HG03571 (cell line): ENCODE data around the gene KCNC1.

Source experiments
- ATAC-seq: cut with Tn5 transposase; IDR thresholded peaks from one replicate; pipeline ENCODE4 v1.9.1; 2021; ENCODE audit not compliant: unreplicated experiment

KCNC1 gene

DNA sequence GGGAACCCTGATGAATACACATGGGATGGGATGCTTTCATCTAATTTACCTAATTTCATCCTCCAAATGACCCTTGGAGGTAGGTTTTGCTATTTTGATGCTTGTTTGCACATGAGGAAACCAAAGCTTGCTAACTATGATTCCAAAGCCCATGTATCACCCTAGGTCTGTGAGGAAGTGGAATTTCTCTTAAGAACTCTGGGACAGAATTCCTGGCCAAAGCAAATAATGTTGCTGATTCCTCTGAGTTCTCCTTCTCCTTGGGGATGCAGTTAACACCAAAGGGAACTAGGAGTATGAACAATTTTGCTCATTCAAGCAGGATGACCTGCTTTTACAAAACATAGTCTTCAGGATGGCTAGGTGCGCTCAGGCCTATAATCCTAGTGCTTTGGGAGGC, 80.0 kb downstream of the KCNC1 start:
- ATAC-seq: no peak

DNA sequence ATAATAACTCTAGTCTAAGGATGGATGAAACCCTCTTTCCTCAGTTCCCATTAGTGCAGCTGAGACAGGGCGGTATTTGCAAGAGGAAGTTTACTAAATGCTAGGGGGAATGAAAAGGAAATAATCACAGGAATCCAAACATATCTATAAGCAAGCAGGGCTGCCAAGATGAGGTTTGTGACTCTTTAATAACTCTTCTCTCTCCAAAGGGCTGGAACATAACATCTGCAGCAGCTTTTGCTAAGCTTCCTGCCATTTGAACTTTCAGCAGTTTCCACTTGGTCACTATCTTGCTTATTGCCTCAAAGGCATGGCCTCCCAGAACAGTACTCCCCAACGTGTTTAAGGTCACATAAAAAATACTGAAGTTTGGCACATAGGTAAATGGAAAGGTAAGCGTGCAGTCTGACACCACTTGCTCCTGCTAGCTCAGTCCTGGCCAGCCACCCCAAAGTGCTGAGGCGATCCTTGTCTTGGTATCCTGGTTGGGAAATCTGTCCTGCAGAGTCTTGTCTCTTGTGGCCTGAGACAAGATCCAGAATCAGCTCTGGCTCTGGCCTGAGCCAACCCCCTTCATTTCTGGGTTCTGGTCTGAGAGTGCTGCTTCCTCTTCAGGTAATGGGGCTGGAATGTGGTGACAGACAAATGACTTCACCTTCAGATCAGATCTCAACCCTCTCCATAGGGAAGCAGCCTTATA, 81.8 kb downstream of the KCNC1 start:
- no peak for ATAC-seq

DNA sequence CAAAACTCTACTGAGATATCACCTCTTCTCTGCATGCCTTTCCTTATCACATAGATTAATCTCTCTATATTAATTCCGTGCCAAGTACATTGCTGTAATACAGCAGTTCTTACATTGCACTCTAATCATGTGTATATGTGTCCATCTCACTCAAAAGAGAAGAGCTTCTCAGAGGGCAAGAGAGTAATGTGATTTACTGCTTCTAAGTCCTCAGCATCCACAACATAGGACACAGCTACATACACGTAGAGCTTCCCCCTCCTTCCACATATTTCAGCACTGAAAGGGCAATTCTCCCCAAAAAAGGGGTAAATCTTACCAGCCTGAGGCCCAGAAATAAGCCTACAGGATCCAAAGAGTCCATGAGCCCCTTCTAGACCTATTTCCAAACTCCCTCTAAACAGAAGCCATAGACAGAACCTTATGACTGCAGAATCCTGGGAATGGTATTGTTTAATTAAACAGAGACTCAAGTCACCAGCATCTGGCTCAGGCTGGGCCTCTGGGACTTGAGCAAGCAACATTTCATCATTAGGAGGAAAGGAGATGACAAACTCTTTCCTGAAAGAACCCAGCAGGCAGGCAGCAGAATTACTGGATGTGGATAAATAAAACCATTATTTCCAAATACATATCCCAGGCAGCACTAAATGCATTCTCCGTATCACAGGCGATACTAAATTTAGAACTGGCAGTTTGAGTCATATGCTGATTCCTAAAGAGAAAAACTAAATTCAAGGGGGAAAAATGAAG, 87.2 kb downstream of the KCNC1 start:
- no peak for ATAC-seq

DNA sequence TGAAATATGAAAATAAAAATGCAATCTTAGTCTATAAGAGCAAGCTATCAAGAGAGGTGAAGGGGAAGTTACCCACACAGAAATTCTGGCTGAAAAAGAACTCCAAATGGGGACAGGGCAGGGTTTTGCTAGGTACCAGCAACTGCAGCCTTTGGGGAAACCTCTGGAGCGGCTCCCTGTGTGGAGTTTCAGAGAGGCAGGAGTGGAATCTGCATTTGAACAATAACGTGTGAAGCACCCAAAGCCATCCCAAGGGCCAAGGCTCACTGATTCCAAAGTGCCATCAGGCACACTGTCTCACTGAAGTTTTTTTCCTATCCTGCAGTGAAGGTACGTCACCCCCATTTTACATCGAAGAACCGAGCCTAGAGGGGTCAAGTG, 87.8 kb downstream of the KCNC1 start:
- ATAC-seq: no peak

DNA sequence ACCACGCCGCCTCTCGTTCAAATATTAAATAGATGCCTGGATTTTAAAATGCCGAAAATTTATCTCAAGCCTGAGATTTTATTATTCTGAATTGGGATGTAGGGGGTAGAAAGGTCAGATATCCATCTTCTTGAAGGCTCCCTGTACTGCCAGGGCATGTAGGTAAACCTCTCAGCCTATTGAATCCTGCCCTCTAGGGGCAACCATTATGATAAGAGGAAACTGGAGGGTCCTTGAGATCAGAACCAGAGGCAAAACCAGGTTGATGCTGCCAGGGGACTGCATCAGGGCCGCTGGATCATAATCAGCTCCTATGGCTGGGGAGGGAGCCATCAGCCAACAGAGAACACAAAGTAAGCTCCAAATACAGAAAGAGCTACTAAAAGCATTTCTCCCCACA, 92.4 kb downstream of the KCNC1 start:
- ATAC-seq: no peak

DNA sequence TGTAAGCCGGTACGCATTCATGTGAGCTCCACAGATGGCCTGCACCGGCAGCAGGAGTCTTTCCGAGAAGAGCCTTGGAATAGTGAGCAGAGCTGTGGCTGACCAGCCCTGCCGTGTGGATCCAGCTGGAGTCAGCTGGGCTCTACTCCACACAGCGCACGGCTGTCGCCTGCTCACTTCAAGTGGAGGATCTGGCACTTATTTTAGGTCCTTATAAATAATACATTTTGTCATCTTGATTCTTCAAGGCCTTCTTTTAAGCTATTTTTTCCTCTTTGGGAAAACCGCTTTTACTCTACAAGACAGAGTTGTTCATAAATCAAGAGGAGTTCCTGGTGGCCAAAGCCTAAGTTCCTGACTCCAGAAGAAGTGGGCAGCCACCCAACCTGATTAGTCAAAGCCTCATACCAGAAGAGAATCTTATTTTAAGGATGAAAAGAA, 93.8 kb downstream of the KCNC1 start:
- ATAC-seq: no peak

DNA sequence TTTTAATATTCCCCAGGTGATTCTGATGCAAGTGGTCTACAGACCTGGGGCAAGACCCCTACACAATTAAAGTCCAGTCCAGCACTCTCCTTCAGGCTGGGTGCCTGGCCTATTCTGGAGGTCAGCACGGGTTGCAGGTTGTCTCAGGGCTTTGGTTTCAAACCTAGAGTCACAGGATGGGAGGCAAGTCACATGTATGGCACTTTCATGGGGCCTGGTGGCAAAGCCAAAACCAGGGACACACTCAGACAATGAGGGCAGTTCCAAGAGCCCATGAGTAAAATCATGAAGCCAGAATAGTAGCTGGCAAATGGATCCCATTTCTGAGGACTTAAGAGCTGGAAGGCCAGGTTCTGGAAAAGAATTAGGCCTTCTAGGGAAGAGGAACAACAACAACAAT, 96.6 kb downstream of the KCNC1 start:
- ATAC-seq: no peak

DNA sequence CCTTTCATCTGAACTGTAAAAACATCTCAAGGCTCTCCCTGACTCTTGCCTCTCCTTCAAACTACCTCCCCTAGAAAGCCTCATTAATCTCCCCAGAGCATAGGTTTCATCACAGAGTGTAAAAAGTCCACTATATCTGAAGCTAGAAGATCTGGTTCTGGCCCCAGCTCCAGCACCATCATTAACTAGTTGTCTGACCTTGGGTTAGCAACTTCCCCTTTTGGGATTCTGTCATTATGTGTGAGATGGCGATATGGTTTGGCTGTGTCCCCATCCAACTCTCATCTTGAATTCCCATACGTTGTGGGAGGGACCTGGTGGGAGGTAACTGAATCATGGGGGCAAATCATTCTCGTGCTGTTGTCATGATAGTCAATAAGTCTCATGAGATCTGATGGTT, 97.3 kb downstream of the KCNC1 start:
- no peak for ATAC-seq
